Mesenchymal stem cell (in vitro differentiated cells and primary cell): ENCODE measurements around the gene FEM1A.
"Not testable (repeated sequence)": the region's sequence is repeated elsewhere in the genome, so short reads cannot be mapped to it uniquely, and the experiment has no call there.

ENCODE experiments used
- DNase-seq: peaks from one replicate; pipeline ENCODE4 v3.0.0-alpha.2; 2013
- H2AFZ ChIP-seq: one replicate; pipeline ENCODE4 v1.6.1; 2013; ENCODE audit warnings: low read depth, mild to moderate bottlenecking, control low read depth, inconsistent platforms, low read length, moderate library complexity
- H2AK5ac ChIP-seq: 2 replicates; pipeline ENCODE4 v1.6.1; 2013; ENCODE audit warnings: low read length, moderate library complexity, mild to moderate bottlenecking, inconsistent platforms; ENCODE audit not compliant: severe bottlenecking
- H2BK120ac ChIP-seq: one replicate; pipeline ENCODE4 v1.6.1; 2013; ENCODE audit warnings: low read depth, mild to moderate bottlenecking, inconsistent platforms, low read length, moderate library complexity
- H2BK12ac ChIP-seq, 2 experiments: one replicate each; pipeline ENCODE4 v1.6.1; 2013; ENCODE audit warnings: inconsistent platforms in 2 of 2, low read length in 2 of 2, mild to moderate bottlenecking in 2 of 2, moderate library complexity in 2 of 2, control low read depth in 1 of 2
- H2BK15ac ChIP-seq: one replicate; pipeline ENCODE4 v1.6.1; 2013; ENCODE audit warnings: mild to moderate bottlenecking, low read depth, inconsistent platforms; ENCODE audit not compliant: poor library complexity, severe bottlenecking
- H2BK5ac ChIP-seq: 2 replicates; pipeline ENCODE4 v1.6.1; 2013; ENCODE audit warnings: low read depth, mild to moderate bottlenecking, low read length, control low read depth, inconsistent platforms; ENCODE audit not compliant: poor library complexity, severe bottlenecking
- H3K14ac ChIP-seq, 2 experiments: one replicate each; pipeline ENCODE4 v1.6.1; 2013; ENCODE audit warnings: inconsistent platforms in 2 of 2, low read length in 2 of 2, control low read depth in 1 of 2, mild to moderate bottlenecking in 1 of 2, moderate library complexity in 1 of 2
- H3K18ac ChIP-seq, 2 experiments: one replicate each; pipeline ENCODE4 v1.6.1; 2013; ENCODE audit warnings: inconsistent platforms in 2 of 2, low read length in 2 of 2, control low read depth in 1 of 2, low read depth in 1 of 2, mild to moderate bottlenecking in 1 of 2
- H3K23ac ChIP-seq, 2 experiments: one replicate each; pipeline ENCODE4 v1.6.1; 2013; ENCODE audit warnings: inconsistent platforms in 2 of 2, low read length in 2 of 2, mild to moderate bottlenecking in 2 of 2, moderate library complexity in 2 of 2, control low read depth in 1 of 2
- H3K27ac ChIP-seq: 2 replicates; pipeline ENCODE4 v1.5.1; 2013; ENCODE audit warnings: mild to moderate bottlenecking, moderate library complexity, low read length, control low read depth, inconsistent platforms; ENCODE audit not compliant: poor library complexity, severe bottlenecking
- H3K27me3 ChIP-seq, 2 experiments: 2 replicates each; pipeline versions ENCODE4 v1.6.1 to v1.7.0; 2013; ENCODE audit warnings: low read length in 2 of 2, mild to moderate bottlenecking in 2 of 2, moderate library complexity in 2 of 2, control low read depth in 1 of 2, inconsistent platforms in 1 of 2; ENCODE audit not compliant: control insufficient read depth in 1 of 2, insufficient read depth in 1 of 2
- H3K36me3 ChIP-seq, 2 experiments: 2 replicates each; pipeline versions ENCODE4 v1.6.1 to v1.7.0; 2013; ENCODE audit warnings: low read length in 2 of 2, control low read depth in 1 of 2, inconsistent platforms in 1 of 2, low read depth in 1 of 2, mild to moderate bottlenecking in 1 of 2; ENCODE audit not compliant: insufficient read depth in 2 of 2, control insufficient read depth in 1 of 2
- H3K4ac ChIP-seq, 2 experiments: one replicate each; pipeline ENCODE4 v1.6.1; 2013; ENCODE audit warnings: inconsistent platforms in 2 of 2, low read length in 2 of 2, mild to moderate bottlenecking in 2 of 2, moderate library complexity in 2 of 2, control low read depth in 1 of 2, low read depth in 1 of 2
- H3K4me1 ChIP-seq: 2 replicates; pipeline ENCODE4 v1.6.1; 2013; ENCODE audit warnings: low read depth, low read length, control low read depth; ENCODE audit not compliant: control insufficient read depth, insufficient read depth
- H3K4me2 ChIP-seq: 2 replicates; pipeline ENCODE4 v1.6.1; 2013; ENCODE audit warnings: low read length, mild to moderate bottlenecking, inconsistent platforms; ENCODE audit not compliant: poor library complexity, severe bottlenecking
- H3K4me3 ChIP-seq, 2 experiments: 2 replicates each; pipeline versions ENCODE4 v1.5.1 to v1.7.0; 2013; ENCODE audit warnings: low read length in 2 of 2, mild to moderate bottlenecking in 2 of 2, control low read depth in 1 of 2, low read depth in 1 of 2; ENCODE audit not compliant: insufficient read depth in 1 of 2
- H3K79me1 ChIP-seq: replicated peaks from 2 replicates; pipeline ENCODE4 v1.6.1; 2013; ENCODE audit warnings: mild to moderate bottlenecking, control low read depth, low read length, inconsistent platforms; ENCODE audit not compliant: poor library complexity, severe bottlenecking
- H3K9ac ChIP-seq: 2 replicates; pipeline ENCODE4 v1.7.0; 2013; ENCODE audit warnings: mild to moderate bottlenecking, low read length, moderate library complexity
- H3K9me3 ChIP-seq: 2 replicates; pipeline ENCODE4 v1.7.0; 2013; ENCODE audit warnings: mild to moderate bottlenecking, low read length; ENCODE audit not compliant: control insufficient read depth
- H4K8ac ChIP-seq: one replicate; pipeline ENCODE4 v1.6.1; 2013; ENCODE audit warnings: inconsistent platforms, mild to moderate bottlenecking, low read length, moderate library complexity
- H4K91ac ChIP-seq: one replicate; pipeline ENCODE4 v1.6.1; 2013; ENCODE audit warnings: mild to moderate bottlenecking, low read length, inconsistent platforms
- WGBS: methylation state at CpG from one replicate; pipeline ENCODE4 v1.1.7; 2013; ENCODE audit warnings: mixed read lengths; 5-methylcytosine and 5-hydroxymethylcytosine counted together

FEM1A gene

DNA sequence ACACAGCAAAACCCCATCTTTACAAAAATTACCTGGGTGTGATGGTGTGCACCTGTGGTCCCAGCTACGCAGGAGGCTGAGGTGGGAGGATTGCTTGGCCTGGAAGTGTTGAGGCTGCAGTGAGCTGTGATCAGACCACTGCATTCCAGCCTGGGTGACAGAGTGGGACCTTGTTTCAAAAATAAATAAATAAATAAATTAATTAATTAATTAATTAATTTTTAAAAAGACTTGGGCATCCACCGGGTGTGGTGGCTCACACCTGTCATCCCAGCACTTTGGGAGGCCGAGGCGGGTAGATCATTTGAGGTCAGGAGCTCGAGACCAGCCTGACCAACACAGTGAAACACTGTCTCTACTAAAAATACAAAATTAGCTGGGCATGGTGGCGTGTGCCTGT, 13.6 kb downstream of the FEM1A start:
- not testable (repeated sequence) for H3K9me3 ChIP-seq, H2BK120ac ChIP-seq, H4K91ac ChIP-seq, H2BK12ac ChIP-seq, DNase-seq, H3K4me1 ChIP-seq, H3K36me3 ChIP-seq, H3K4ac ChIP-seq, H2BK5ac ChIP-seq, H3K23ac ChIP-seq, H3K4me3 ChIP-seq, H3K27ac ChIP-seq, H3K79me1 ChIP-seq, H2AK5ac ChIP-seq, H3K9ac ChIP-seq, H3K4me2 ChIP-seq, H4K8ac ChIP-seq, H3K18ac ChIP-seq, H3K14ac ChIP-seq, H3K27me3 ChIP-seq, H2AFZ ChIP-seq, H2BK15ac ChIP-seq
- 98% methylated on average over 4 of the region's 6 CpGs for WGBS

DNA sequence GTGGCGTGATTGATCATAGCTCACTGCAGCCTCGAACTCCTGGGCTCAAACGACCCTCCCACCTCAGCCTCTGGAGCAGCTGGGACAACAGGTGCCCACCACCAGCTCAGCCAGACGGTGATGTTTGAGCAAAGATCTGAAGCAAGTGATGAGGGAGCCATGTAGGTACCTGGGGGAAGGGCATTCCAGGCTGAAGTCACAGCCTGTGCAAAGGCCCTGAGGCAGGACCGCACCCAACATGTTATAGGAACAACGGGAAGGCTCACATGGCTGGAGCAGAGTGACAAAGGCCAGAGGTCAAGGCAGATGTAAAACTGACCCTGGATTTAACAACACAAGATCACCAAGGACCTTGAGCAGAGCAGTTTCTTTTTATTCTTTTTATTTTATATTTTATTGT, 14.8 kb downstream of the FEM1A start:
- no peak overlapping the region for H3K23ac ChIP-seq
- peak overlapping the region; percentile 91 for H2AK5ac ChIP-seq
- H3K9me3 ChIP-seq: no peaks in the 10 kb centered on the region
- peak overlapping the region; percentile 3 for H4K91ac ChIP-seq
- no peak for DNase-seq
- no peak overlapping the region for H2BK15ac ChIP-seq
- no peak overlapping the region for H2BK120ac ChIP-seq
- H2BK5ac ChIP-seq: no peak overlapping the region
- no peak overlapping the region for H3K4me3 ChIP-seq
- H3K27ac ChIP-seq: no peak overlapping the region
- H3K4me2 ChIP-seq: no peak overlapping the region
- H3K79me1 ChIP-seq: no peaks in the 10 kb centered on the region
- H3K18ac ChIP-seq: no peak overlapping the region
- H3K9ac ChIP-seq: no peak overlapping the region
- H2AFZ ChIP-seq: no peak overlapping the region
- WGBS: 88% methylated on average over 6 of the region's 6 CpGs
- H3K27me3 ChIP-seq: no peaks in the 10 kb centered on the region
- H4K8ac ChIP-seq: no peak overlapping the region
- peaks cover 0 to 5% of the 10 kb centered on the region in 2 experiments for H3K36me3 ChIP-seq
- no peak overlapping the region for H2BK12ac ChIP-seq
- H3K4ac ChIP-seq: no peak overlapping the region
- no peak overlapping the region for H3K14ac ChIP-seq
- H3K4me1 ChIP-seq: peaks cover 4% of the 10 kb centered on the region

DNA sequence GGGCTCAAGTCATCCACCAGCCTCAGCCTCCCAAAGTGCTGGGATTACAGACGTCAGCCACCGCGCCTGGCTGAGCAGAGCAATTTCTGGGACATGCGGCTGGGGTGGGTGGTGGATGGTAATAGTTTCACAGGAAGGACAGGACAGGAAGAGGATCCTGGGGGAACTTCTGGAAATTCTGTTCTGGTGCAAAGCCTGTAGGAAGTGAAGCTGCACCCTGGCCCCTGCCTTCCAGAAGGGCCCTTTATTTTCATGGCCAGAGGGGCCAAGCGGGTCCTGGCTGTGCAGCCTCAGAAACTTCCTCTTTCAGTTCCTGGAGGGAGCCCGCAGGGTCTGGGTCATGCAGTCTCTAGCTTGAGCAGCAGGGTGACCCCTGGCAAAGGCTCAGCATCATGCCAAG, 15.7 kb downstream of the FEM1A start:
- H3K4me3 ChIP-seq: no peak overlapping the region
- H3K27ac ChIP-seq: peak overlapping the region; percentile 40
- no peak overlapping the region for H3K18ac ChIP-seq
- H3K14ac ChIP-seq: no peak overlapping the region
- peaks cover 4% of the 10 kb centered on the region for H3K4me1 ChIP-seq
- no peak overlapping the region for H3K4me2 ChIP-seq
- H3K79me1 ChIP-seq: no peaks in the 10 kb centered on the region
- no peaks in the 10 kb centered on the region for H3K9me3 ChIP-seq
- no peak overlapping the region for H2BK15ac ChIP-seq
- peaks cover 0 to 5% of the 10 kb centered on the region in 2 experiments for H3K36me3 ChIP-seq
- 67% methylated on average over 6 of the region's 6 CpGs for WGBS
- H3K23ac ChIP-seq: no peak overlapping the region
- H2BK120ac ChIP-seq: no peak overlapping the region
- H3K9ac ChIP-seq: no peak overlapping the region
- no peak overlapping the region for H4K91ac ChIP-seq
- DNase-seq: no peak
- H2BK5ac ChIP-seq: no peak overlapping the region
- no peak overlapping the region for H2AFZ ChIP-seq
- no peaks in the 10 kb centered on the region for H3K27me3 ChIP-seq
- no peak overlapping the region for H2AK5ac ChIP-seq
- no peak overlapping the region for H4K8ac ChIP-seq
- H3K4ac ChIP-seq: no peak overlapping the region
- no peak overlapping the region for H2BK12ac ChIP-seq

DNA sequence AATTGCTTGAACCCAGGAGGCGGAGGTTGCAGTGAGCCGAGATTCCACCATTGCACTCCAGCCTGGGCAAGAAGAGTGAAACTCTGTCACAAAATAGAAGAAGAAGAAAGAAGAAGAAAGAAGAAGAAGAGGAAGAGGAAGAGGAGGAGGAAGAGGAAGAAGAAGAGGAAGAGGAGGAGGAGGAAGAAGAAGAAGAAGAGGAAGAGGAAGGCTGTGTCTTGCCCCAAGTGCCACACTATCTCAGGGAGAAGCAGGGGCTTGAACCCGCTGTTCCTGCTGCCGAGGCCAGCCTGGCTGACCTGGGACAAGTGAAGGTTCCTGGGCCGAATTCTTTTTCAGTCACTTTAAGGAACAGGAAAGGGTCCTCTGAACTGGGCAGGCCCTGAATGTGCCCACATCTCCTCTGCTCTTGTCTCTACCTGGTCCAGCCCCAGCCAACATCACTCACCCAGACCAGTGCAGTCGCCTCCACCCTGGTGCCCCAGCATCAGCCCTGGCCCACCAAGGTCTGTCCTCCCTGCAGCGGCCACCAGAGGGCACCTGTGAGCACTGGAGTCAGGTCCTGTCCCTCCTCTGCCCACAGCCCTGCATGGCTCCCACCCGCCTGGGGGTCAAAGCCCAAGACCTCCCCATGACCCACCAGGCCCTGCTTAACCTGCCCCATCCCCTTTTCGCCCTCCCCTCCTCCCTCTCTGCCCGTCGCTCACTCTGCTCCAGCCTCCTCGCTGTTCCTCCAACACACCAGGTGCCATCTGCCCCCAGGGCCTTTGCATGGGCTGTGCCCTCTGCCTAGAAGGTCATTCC, 20.0 kb downstream of the FEM1A start:
- peaks cover 6% of the 10 kb centered on the region for H3K4me1 ChIP-seq
- no peak overlapping the region for H3K27ac ChIP-seq
- peaks cover 7% of the 10 kb centered on the region in 2 experiments for H3K36me3 ChIP-seq
- DNase-seq: peak; percentile 68
- peak overlapping the region; percentile 19 for H4K8ac ChIP-seq
- no peak overlapping the region for H2AFZ ChIP-seq
- H3K4me3 ChIP-seq: no peak overlapping the region
- H2BK120ac ChIP-seq: peak overlapping the region; percentile 54
- no peak overlapping the region for H3K23ac ChIP-seq
- peaks cover 4% of the 10 kb centered on the region for H3K79me1 ChIP-seq
- H3K4me2 ChIP-seq: no peak overlapping the region
- peak overlapping the region; percentile 60 for H2BK15ac ChIP-seq
- H3K27me3 ChIP-seq: no peaks in the 10 kb centered on the region
- H2AK5ac ChIP-seq: peak overlapping the region; percentile 25
- peak overlapping the region; percentile 2 to 55 for H3K18ac ChIP-seq
- H4K91ac ChIP-seq: peak overlapping the region; percentile 14
- peak overlapping the region; percentile 27 for H3K9ac ChIP-seq
- H3K4ac ChIP-seq: no peak overlapping the region
- no peaks in the 10 kb centered on the region for H3K9me3 ChIP-seq
- 77% methylated on average over 12 of the region's 12 CpGs for WGBS
- H2BK12ac ChIP-seq: peak overlapping the region in 1 of 2 experiments; percentile 89
- no peak overlapping the region for H2BK5ac ChIP-seq
- H3K14ac ChIP-seq: no peak overlapping the region
